Stimulated activated CD4-positive, alpha-beta T cell treated with anti-CD3 and anti-CD28 coated beads, TNF-alpha, amount 100 ng/mL, for 24 hours (primary cell): ENCODE results near the gene ASB7.

Source experiments
- DNase-seq, 3 experiments: peaks; one replicate each; pipeline ENCODE4 v3.0.0-alpha.2; 2020; ENCODE audit warnings: low read depth in 3 of 3

Gene ASB7

GRCh38 chr15:100686021-100686724, 83.8 kb downstream of the ASB7 start:
- no peak for DNase-seq

- DNase-seq: no peak
Observed at GRCh38 chr15:100686725-100687473, 84.5 kb downstream of the ASB7 start.

- no peak for DNase-seq
Observed at GRCh38 chr15:100687582-100688141, 85.3 kb downstream of the ASB7 start.

- no peak for DNase-seq
Observed at GRCh38 chr15:100688549-100689120, 86.2 kb downstream of the ASB7 start.

GRCh38 chr15:100689131-100689899, 86.9 kb downstream of the ASB7 start:
- no peak for DNase-seq

GRCh38 chr15:100690032-100690794, 87.8 kb downstream of the ASB7 start:
- no peak for DNase-seq

GRCh38 chr15:100690795-100691158, 88.4 kb downstream of the ASB7 start:
- no peak for DNase-seq

GRCh38 chr15:100691321-100691720, 88.9 kb downstream of the ASB7 start:
- no peak for DNase-seq

- no peak for DNase-seq
Observed at GRCh38 chr15:100692246-100692645, 89.9 kb downstream of the ASB7 start.

GRCh38 chr15:100692671-100693070, 90.3 kb downstream of the ASB7 start:
- no peak for DNase-seq

- no peak for DNase-seq
Observed at GRCh38 chr15:100693451-100693850, 91.1 kb downstream of the ASB7 start.

- DNase-seq: no peak
Observed at GRCh38 chr15:100694381-100695021, 92.1 kb downstream of the ASB7 start.

- DNase-seq: no peak
Observed at GRCh38 chr15:100695048-100695447, 92.7 kb downstream of the ASB7 start.

GRCh38 chr15:100696452-100696851, 94.1 kb downstream of the ASB7 start:
- DNase-seq: no peak
